PC-9 (cell line): ENCODE measurements around the gene DOCK3.

Experiments used
- CTCF ChIP-seq: fragments of 200-600 bp; sonication (generic); conservative IDR thresholded peaks from 2 replicates; pipeline ENCODE4 v1.6.1; 2017; ENCODE audit warnings: mixed run types, antibody characterized with exemption, mild to moderate bottlenecking, moderate library complexity
- EZH2 ChIP-seq: fragments of 200-600 bp; sonication (generic); IDR thresholded peaks from 2 replicates; pipeline ENCODE4 v1.8.0; 2017; ENCODE audit warnings: antibody characterized with exemption, low read depth

GRCh38 chr3:50986726-50987125, 312.0 kb downstream of the DOCK3 start:
- TF ChIP-seq CTCF (no peak), EZH2 (no peak)
